Stimulated activated CD4-positive, alpha-beta T cell treated with anti-CD3 and anti-CD28 coated beads, TNF-alpha, amount 100 ng/mL, for 1 hour (primary cell): ENCODE results near the gene FAM47A.

Source experiments
- DNase-seq, 3 donors: peaks; one replicate each; pipeline ENCODE4 v3.0.0-alpha.2; 2020; ENCODE audit warnings: low read depth in 3 of 3, low spot score in 1 of 3

The FAM47A gene

GRCh38 chrX:34132028-34132427 is at the start of gene FAM47A:
TSS of gene FAM47A (minus strand) at chrX:34132314. CDS start at chrX:34132278, 36 bp downstream.
- no peak for DNase-seq

GRCh38 chrX:34147345-34147744 is 15.2 kb upstream of the FAM47A start:
- no peak for DNase-seq

GRCh38 chrX:34146906-34147305 is 14.8 kb upstream of the FAM47A start:
- DNase-seq, result no peak

- no peak for DNase-seq
Measured at GRCh38 chrX:34144246-34144645, 12.1 kb upstream of the FAM47A start.

GRCh38 chrX:34140816-34141215 is 8.7 kb upstream of the FAM47A start:
- DNase-seq, result no peak

GRCh38 chrX:34130980-34131744 is 952 bp downstream of the FAM47A start:
- no peak for DNase-seq

GRCh38 chrX:34130501-34130900 is 1.6 kb downstream of the FAM47A start:
- no peak for DNase-seq

GRCh38 chrX:34126011-34126410 is 6.1 kb downstream of the FAM47A start:
- DNase-seq, result no peak

- no peak for DNase-seq
Measured at GRCh38 chrX:34119122-34119521, 13.0 kb downstream of the FAM47A start.

- no peak for DNase-seq
Measured at GRCh38 chrX:34112459-34112858, 19.7 kb downstream of the FAM47A start.
